Left ventricle myocardium inferior (tissue), 1 donor: ENCODE data around the gene PTPRM. TPM values are rescaled to one million over a fixed set of nuclear protein-coding genes. Genes with fewer than 3 reads are reported as not detected.

ENCODE experiments used
- DNase-seq: peaks from one replicate; pipeline ENCODE4 v3.0.0-alpha.2; 2020
- H3K27ac ChIP-seq: fragments of 200-600 bp; replicated peaks from 2 replicates; pipeline ENCODE4 v1.8.0; 2021
- H3K27me3 ChIP-seq: fragments of 200-600 bp; 2 replicates; pipeline ENCODE4 v1.8.0; 2021; ENCODE audit warnings: low read depth
- H3K36me3 ChIP-seq: fragments of 200-600 bp; 2 replicates; pipeline ENCODE4 v1.8.0; 2021
- H3K4me1 ChIP-seq: fragments of 200-600 bp; 2 replicates; pipeline ENCODE4 v1.8.0; 2021
- H3K4me3 ChIP-seq: fragments of 200-600 bp; 2 replicates; pipeline ENCODE4 v1.8.0; 2021; ENCODE audit warnings: mild to moderate bottlenecking, moderate library complexity
- H3K9me3 ChIP-seq: fragments of 200-600 bp; replicated peaks from 2 replicates; pipeline ENCODE4 v1.8.0; 2021
- CTCF ChIP-seq: fragments of 200-600 bp; IDR thresholded peaks from 2 replicates; pipeline ENCODE4 v1.8.0; 2021; ENCODE audit warnings: antibody characterized with exemption, mild to moderate bottlenecking, borderline replicate concordance
- intact Hi-C: fragments of 100-400 bp; cut with micrococcal nuclease; formaldehyde crosslinking; loops from one replicate; pipeline ENCODE4 v1.11.0; 2022
- total RNA-seq: library from RNA; stranded (reverse); fragmentation: NEBNext Ultra II Directional; extraction: Animal tissue kit (Norgen Biotek cat#: 25700); gene quantifications from one replicate; pipeline ENCODE4 v1.2.1, GENCODE V29; 2021
- donor health status: DM: no; HTN: yes; CAD: no; lungs with severe emphysema.

PTPRM gene
- total RNA-seq, 1 donor from 2014 or later, result 132 TPM

DNA sequence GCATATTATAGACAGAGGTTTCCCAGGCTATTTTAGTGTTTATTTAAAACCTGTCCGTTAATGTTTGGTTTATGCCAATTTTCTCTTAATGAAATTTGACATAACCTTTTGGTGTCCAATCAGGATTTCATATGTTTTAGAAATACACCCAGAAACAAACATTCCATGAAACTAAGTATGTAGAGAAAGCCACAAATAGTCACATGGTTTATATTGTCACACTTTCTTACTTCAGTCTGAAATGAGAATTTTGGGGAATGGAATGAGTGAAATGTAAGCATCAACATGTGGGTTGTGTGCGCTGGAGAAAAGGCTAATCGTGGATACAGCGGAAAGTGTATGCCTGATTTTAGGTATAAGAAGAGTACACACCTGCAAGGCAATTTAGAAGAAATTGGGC, 765.2 kb downstream of the PTPRM start:
- Histone ChIP-seq H3K9me3 (no peaks in the 10 kb centered on the region), H3K4me3 (no peak overlapping the region), H3K4me1 (peaks cover 21% of the 10 kb centered on the region), H3K27ac (no peak overlapping the region), H3K27me3 (no peaks in the 10 kb centered on the region), H3K36me3 (no peaks in the 10 kb centered on the region)
- DNase-seq, result no peak
- intact Hi-C loops, result no loop called here
- TF ChIP-seq CTCF, result no peak

DNA sequence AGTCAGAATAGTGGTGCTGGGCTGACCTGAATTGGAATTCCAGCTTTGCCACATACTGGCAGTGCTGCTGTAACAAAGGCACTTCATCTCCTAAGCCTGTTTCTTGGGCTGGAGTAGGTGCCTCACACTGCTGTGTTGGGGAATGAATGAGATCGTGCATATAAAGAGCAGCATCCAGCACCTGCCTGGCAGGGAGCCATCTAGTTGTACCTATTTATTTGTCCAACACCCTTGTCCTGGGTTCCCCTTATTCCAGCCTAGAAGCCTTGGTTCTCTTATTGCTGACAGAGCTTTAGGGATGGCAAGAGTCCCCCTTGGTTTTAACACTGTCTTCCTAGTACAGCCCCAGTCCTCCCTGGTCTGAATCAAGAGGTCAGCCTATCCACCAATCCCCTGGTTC, 766.8 kb downstream of the PTPRM start:
- Histone ChIP-seq H3K27me3 (no peaks in the 10 kb centered on the region), H3K4me3 (no peak overlapping the region), H3K4me1 (peaks cover 5% of the 10 kb centered on the region), H3K36me3 (no peaks in the 10 kb centered on the region), H3K9me3 (no peaks in the 10 kb centered on the region), H3K27ac (no peak overlapping the region)
- no peak for DNase-seq
- intact Hi-C loops, result no loop called here
- TF ChIP-seq CTCF, result no peak

DNA sequence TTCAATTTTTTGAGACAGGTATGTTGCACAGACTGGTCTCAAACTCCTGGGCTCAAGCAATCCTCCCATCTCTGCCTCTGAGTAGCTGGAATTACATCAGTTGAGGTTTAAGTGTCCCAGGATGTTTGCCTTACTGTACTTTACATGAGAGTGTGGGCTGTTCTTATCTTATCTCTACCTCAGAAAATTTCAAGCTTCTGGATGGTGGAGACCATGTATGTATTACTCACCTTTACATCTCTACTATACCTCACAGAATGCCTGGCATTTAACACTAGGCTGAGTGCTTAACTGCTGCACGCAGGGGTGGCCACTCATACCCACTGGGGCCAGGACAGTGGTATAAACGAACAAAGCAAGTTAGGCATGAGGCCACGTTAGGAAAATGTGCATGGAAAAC, 770.1 kb downstream of the PTPRM start:
- H3K4me3 ChIP-seq, result no peak overlapping the region
- TF ChIP-seq CTCF, result no peak
- H3K4me1 ChIP-seq, result peaks cover 33% of the 10 kb centered on the region
- intact Hi-C loops, result no loop called here
- H3K36me3 ChIP-seq, result no peaks in the 10 kb centered on the region
- no peak overlapping the region for H3K27ac ChIP-seq
- no peaks in the 10 kb centered on the region for H3K27me3 ChIP-seq
- H3K9me3 ChIP-seq, result no peaks in the 10 kb centered on the region
- DNase-seq, result no peak

GRCh38 chr18:8339210-8339609, 772.1 kb downstream of the PTPRM start:
- intact Hi-C loops, result no loop called here
- H3K36me3 ChIP-seq, result no peaks in the 10 kb centered on the region
- H3K9me3 ChIP-seq, result no peaks in the 10 kb centered on the region
- peaks cover 46% of the 10 kb centered on the region for H3K4me1 ChIP-seq
- no peak overlapping the region for H3K4me3 ChIP-seq
- H3K27me3 ChIP-seq, result no peaks in the 10 kb centered on the region
- H3K27ac ChIP-seq, result no peak overlapping the region
- DNase-seq, result no peak
- no peak for TF ChIP-seq CTCF

DNA sequence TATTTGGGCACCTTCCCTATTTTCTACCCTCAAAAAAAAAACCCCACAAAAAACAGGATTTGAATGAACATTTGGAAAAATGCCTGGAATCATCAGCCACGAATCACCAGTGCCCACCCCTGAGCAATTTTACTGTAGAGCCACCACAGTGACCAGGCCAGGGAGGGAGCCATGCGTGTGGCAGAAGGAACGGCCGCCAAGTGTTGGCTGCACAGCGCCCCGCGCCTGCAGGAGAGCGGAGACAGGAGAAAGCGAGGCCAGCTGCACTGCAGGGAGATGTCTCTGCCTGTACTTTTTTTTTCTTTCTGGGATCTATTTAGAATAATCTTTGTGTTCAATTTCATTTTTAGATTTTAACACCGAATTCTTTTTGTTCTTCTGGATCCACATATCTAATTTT, 772.8 kb downstream of the PTPRM start:
- no peak overlapping the region for H3K4me3 ChIP-seq
- no peak overlapping the region for H3K27ac ChIP-seq
- H3K27me3 ChIP-seq, result no peaks in the 10 kb centered on the region
- peak; percentile 23 for DNase-seq
- intact Hi-C loops, result no loop called here
- H3K9me3 ChIP-seq, result no peaks in the 10 kb centered on the region
- TF ChIP-seq CTCF, result peak; percentile 14
- peaks cover 46% of the 10 kb centered on the region for H3K4me1 ChIP-seq
- H3K36me3 ChIP-seq, result no peaks in the 10 kb centered on the region
